Activated CD8-positive, alpha-beta memory T cell treated with anti-CD3 and anti-CD28 coated beads, Interleukin-2, amount 50 U/mL, for 48 hours (primary cell): ENCODE measurements around the gene PAX7.

Experiments
- DNase-seq: peaks from one replicate; pipeline ENCODE4 v3.0.0-alpha.2; 2020

PAX7 gene

GRCh38 chr1:18769140-18769539 lies 138.5 kb downstream of the PAX7 start:
- no peak for DNase-seq

GRCh38 chr1:18770799-18771198 lies 140.2 kb downstream of the PAX7 start:
- no peak for DNase-seq

- DNase-seq, result no peak
These were observed 143.1 kb downstream of the PAX7 start for GRCh38 chr1:18773753-18774152.

- DNase-seq, result no peak
These were observed 144.7 kb downstream of the PAX7 start for GRCh38 chr1:18775341-18775740.

GRCh38 chr1:18776777-18777176 lies 146.1 kb downstream of the PAX7 start:
- DNase-seq, result no peak

GRCh38 chr1:18778437-18778836 lies 147.8 kb downstream of the PAX7 start:
- DNase-seq, result no peak

- DNase-seq, result no peak
These were observed 150.4 kb downstream of the PAX7 start for GRCh38 chr1:18781031-18781430.

- DNase-seq, result no peak
These were observed 153.2 kb downstream of the PAX7 start for GRCh38 chr1:18783705-18784481.

GRCh38 chr1:18784482-18784831 lies 153.8 kb downstream of the PAX7 start:
- DNase-seq, result no peak

GRCh38 chr1:18786149-18786548 lies 155.5 kb downstream of the PAX7 start:
- DNase-seq, result no peak

GRCh38 chr1:18787825-18788385 lies 157.3 kb downstream of the PAX7 start:
- no peak for DNase-seq

GRCh38 chr1:18789246-18789645 lies 158.6 kb downstream of the PAX7 start:
- no peak for DNase-seq

GRCh38 chr1:18792747-18793146 lies 162.1 kb downstream of the PAX7 start:
- DNase-seq, result no peak

GRCh38 chr1:18793164-18793563 lies 162.5 kb downstream of the PAX7 start:
- DNase-seq, result no peak

GRCh38 chr1:18794051-18794450 lies 163.4 kb downstream of the PAX7 start:
- DNase-seq, result no peak

- DNase-seq, result no peak
These were observed 163.9 kb downstream of the PAX7 start for GRCh38 chr1:18794561-18794960.

GRCh38 chr1:18795002-18795689 lies 164.5 kb downstream of the PAX7 start:
- DNase-seq, result no peak

GRCh38 chr1:18796950-18797349 lies 166.3 kb downstream of the PAX7 start:
- DNase-seq, result no peak
